ENCODE results near the gene TBX10. TPM values are rescaled to one million over a fixed set of nuclear protein-coding genes. Genes with fewer than 3 reads are reported as not detected.

TBX10 gene
- total and polyA plus RNA-seq, 2 of the 8 experiments (the other 6 are each of a cell fraction or from before 2014, with no cell fraction given), result 0.09 TPM; not detected in 1

GRCh38 chr11:67613313-67613959 is 26.1 kb downstream of the TBX10 start (continued):
- TF ChIP-seq, protein P1, sequence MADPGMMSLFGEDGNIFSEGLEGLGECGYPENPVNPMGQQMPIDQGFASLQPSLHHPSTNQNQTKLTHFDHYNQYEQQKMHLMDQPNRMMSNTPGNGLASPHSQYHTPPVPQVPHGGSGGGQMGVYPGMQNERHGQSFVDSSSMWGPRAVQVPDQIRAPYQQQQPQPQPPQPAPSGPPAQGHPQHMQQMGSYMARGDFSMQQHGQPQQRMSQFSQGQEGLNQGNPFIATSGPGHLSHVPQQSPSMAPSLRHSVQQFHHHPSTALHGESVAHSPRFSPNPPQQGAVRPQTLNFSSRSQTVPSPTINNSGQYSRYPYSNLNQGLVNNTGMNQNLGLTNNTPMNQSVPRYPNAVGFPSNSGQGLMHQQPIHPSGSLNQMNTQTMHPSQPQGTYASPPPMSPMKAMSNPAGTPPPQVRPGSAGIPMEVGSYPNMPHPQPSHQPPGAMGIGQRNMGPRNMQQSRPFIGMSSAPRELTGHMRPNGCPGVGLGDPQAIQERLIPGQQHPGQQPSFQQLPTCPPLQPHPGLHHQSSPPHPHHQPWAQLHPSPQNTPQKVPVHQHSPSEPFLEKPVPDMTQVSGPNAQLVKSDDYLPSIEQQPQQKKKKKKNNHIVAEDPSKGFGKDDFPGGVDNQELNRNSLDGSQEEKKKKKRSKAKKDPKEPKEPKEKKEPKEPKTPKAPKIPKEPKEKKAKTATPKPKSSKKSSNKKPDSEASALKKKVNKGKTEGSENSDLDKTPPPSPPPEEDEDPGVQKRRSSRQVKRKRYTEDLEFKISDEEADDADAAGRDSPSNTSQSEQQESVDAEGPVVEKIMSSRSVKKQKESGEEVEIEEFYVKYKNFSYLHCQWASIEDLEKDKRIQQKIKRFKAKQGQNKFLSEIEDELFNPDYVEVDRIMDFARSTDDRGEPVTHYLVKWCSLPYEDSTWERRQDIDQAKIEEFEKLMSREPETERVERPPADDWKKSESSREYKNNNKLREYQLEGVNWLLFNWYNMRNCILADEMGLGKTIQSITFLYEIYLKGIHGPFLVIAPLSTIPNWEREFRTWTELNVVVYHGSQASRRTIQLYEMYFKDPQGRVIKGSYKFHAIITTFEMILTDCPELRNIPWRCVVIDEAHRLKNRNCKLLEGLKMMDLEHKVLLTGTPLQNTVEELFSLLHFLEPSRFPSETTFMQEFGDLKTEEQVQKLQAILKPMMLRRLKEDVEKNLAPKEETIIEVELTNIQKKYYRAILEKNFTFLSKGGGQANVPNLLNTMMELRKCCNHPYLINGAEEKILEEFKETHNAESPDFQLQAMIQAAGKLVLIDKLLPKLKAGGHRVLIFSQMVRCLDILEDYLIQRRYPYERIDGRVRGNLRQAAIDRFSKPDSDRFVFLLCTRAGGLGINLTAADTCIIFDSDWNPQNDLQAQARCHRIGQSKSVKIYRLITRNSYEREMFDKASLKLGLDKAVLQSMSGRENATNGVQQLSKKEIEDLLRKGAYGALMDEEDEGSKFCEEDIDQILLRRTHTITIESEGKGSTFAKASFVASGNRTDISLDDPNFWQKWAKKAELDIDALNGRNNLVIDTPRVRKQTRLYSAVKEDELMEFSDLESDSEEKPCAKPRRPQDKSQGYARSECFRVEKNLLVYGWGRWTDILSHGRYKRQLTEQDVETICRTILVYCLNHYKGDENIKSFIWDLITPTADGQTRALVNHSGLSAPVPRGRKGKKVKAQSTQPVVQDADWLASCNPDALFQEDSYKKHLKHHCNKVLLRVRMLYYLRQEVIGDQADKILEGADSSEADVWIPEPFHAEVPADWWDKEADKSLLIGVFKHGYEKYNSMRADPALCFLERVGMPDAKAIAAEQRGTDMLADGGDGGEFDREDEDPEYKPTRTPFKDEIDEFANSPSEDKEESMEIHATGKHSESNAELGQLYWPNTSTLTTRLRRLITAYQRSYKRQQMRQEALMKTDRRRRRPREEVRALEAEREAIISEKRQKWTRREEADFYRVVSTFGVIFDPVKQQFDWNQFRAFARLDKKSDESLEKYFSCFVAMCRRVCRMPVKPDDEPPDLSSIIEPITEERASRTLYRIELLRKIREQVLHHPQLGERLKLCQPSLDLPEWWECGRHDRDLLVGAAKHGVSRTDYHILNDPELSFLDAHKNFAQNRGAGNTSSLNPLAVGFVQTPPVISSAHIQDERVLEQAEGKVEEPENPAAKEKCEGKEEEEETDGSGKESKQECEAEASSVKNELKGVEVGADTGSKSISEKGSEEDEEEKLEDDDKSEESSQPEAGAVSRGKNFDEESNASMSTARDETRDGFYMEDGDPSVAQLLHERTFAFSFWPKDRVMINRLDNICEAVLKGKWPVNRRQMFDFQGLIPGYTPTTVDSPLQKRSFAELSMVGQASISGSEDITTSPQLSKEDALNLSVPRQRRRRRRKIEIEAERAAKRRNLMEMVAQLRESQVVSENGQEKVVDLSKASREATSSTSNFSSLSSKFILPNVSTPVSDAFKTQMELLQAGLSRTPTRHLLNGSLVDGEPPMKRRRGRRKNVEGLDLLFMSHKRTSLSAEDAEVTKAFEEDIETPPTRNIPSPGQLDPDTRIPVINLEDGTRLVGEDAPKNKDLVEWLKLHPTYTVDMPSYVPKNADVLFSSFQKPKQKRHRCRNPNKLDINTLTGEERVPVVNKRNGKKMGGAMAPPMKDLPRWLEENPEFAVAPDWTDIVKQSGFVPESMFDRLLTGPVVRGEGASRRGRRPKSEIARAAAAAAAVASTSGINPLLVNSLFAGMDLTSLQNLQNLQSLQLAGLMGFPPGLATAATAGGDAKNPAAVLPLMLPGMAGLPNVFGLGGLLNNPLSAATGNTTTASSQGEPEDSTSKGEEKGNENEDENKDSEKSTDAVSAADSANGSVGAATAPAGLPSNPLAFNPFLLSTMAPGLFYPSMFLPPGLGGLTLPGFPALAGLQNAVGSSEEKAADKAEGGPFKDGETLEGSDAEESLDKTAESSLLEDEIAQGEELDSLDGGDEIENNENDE (IDR thresholded peaks at IDR 0.05; ENCODE audit: insufficient replicate concordance, low read length), result no peak
- TF ChIP-seq GABPA (IDR thresholded peaks at IDR 0.05; ENCODE audit: borderline replicate concordance, insufficient read depth, low read length), result no peak
- TF ChIP-seq, protein P2, sequence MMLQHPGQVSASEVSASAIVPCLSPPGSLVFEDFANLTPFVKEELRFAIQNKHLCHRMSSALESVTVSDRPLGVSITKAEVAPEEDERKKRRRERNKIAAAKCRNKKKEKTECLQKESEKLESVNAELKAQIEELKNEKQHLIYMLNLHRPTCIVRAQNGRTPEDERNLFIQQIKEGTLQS (IDR thresholded peaks at IDR 0.05; ENCODE audit: insufficient read depth, low read depth, low read length), result no peak
- TF ChIP-seq GTF2F1 (IDR thresholded peaks at IDR 0.05; ENCODE audit: borderline replicate concordance, low read depth, low read length), result no peak
- TF ChIP-seq SAP30 (IDR thresholded peaks at IDR 0.05; ENCODE audit: insufficient read depth, insufficient replicate concordance, low read length), result no peak
- no peak for TF ChIP-seq SUZ12 (IDR thresholded peaks at IDR 0.05; ENCODE audit: low read length)
- TF ChIP-seq BACH1 (IDR thresholded peaks at IDR 0.05; ENCODE audit: low read length), result no peak
